Measurements from ENCODE around the gene INPP4B. TPM values are rescaled to one million over a fixed set of nuclear protein-coding genes. Genes with fewer than 3 reads are reported as not detected.
A peak's percentile ranks its signal among the peaks of the same experiment; 100 is the strongest.
"Not testable (repeated sequence)": the region's sequence is repeated elsewhere in the genome, so short reads cannot be mapped to it uniquely, and the experiment has no call there.

Gene INPP4B
- total RNA-seq, 1 donor from 2014 or later: 12.1 TPM

- no peak for DNase-seq (ENCODE audit: missing footprints)
- intact Hi-C loops (cut with DNase I): no loop called here
- no peak for ATAC-seq
Measured at GRCh38 chr4:142528433-142528832, 317.7 kb downstream of the INPP4B start.

DNA sequence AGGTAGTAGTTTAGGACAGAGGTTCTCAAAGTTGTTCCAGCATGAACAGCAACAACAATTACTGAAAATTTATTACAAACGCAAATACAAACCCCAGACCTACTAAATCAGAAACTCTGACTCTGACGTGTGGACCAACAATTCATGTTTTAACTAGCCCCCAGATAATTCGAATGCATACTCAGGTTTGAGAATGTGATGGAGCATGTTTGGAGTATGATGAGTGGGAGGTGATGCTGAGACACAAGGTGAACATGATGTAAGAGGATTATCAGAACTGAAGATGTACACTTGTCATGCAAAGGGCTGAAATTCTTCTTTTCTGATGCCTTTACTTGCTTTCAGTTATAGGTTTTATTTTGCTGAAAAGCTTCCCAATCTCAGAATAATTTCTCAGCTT lies 323.0 kb downstream of the INPP4B start:
- intact Hi-C loops (cut with DNase I): no loop called here
- ATAC-seq (no peak), DNase-seq (ENCODE audit: missing footprints) (no peak)

DNA sequence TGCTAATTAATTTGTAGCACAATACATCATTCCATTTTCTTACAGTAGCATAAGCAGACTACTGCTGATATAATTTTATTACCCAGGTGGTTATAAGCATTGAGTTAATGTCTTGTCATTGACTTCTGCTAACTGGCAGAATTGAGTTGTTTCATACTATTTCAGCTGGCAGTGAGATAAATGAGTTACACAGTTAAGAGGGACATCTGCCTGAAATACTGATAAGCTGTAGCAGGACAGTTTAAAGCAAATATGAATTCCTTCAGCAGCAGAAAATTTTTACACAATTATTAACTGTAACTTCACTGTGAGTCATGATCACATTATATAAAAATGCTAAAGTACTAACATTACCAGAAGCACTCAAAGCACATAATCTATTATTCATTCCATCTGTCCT lies 326.8 kb downstream of the INPP4B start:
- DNase-seq (ENCODE audit: missing footprints): no peak
- no peak for ATAC-seq
- intact Hi-C loops (cut with DNase I): no loop called here

DNA sequence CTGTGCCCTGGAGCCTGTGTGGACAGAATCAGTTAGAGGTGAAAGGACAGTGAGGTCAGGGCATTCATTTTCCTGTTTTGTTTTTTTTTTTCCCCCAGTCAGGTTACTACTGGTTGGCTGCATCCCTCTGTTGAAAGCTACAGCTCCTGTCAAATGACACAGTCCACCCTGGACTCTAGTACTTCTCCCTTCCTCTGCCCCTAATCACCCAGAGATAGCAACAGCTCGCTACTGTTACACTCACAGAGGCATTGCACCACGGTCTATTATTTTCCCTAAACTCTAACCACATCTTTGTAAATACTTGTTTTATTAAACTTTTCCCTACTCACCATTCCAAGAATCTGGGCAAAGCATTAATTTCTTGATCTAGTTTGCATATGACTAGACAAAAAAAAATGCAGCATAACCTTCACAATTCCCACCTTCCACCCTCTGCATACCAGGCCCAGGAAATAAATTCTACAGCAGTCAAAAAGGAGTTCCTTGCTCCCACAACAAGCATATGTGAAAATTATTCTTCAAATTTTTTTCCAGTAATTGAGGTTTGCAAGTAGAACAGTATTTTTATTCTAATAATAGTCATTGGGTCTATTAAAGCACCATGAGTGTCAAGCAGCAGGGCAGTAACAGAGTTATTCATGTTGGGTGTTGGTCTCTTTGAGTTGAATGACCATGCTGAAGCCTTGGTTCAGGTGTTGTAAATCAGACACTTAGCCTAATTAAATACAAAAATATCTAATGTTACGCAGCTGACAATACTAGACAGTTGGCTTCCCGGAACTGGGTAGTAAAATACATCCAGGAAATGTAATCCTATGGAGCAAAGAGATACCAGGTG lies 329.2 kb downstream of the INPP4B start:
- intact Hi-C loops (cut with DNase I): no loop called here
- ATAC-seq: peak; percentile 91
- no peak for DNase-seq (ENCODE audit: missing footprints)

DNA sequence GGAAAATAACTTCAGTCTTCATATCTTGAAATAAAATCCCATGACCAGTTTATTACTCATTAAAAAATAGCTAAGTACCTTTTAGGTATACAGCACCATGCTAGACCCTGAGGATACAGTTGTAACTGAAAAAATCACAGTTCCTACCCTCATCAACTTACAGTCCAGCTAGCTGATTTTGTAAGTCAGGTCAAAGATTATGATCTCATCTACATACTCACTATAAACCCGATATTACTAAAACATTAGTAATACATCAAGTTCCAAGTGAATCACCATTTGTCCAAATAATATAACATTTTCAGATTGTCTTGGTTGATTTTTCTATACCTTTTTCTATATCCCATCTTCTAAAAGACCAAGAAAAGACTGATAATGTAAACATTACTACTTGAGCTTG lies 333.9 kb downstream of the INPP4B start:
- intact Hi-C loops (cut with DNase I): no loop called here

DNA sequence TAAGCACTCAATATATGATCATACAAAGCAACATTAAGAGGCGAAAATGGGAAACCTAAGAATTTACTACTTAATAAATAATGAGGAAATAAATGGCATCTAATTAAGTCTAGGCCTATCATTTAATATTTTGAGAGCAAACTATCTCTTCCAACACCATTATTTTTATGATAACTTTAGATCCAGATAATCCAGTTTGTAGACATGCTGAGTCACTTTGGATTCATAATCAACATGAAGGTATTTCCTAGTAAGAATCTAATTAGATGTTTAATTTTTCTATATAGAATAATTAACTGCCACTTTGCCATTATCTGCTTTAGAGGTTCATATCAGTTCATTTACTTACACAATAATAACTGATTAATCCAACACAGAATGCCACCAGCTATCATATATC lies 336.2 kb downstream of the INPP4B start:
- intact Hi-C loops (cut with DNase I): no loop called here
- DNase-seq (ENCODE audit: missing footprints) (no peak), ATAC-seq (no peak)

More for the DNA sequence above, 333.9 kb downstream of the INPP4B start:
- ATAC-seq: no peak
- no peak for DNase-seq (ENCODE audit: missing footprints)

DNA sequence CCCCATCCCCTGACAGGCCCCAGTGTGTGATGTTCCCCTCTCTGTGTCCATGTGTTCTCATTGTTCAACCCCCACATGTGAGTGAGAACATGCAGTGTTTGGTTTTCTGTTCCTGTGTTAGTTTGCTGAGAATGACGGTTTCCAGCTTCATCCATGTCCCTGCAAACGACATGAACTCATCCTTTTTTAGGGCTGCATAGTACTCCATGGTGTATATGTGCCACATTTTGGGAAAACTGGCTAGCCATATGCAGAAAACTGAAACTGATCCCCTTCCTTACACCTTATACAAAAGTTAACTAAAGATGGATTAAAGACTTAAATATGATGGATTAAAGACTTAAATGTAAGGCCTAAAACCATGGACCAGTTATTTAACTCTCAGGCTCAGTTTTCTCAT lies 336.7 kb downstream of the INPP4B start:
- ATAC-seq; intact Hi-C loops (cut with DNase I); DNase-seq (ENCODE audit: missing footprints): not testable (repeated sequence)

GRCh38 chr4:142500966-142501365 lies 345.1 kb downstream of the INPP4B start:
- intact Hi-C loops (cut with DNase I): no loop called here
- ATAC-seq (no peak), DNase-seq (ENCODE audit: missing footprints) (no peak)

- intact Hi-C loops (cut with DNase I): no loop called here
- DNase-seq (ENCODE audit: missing footprints): no peak
- ATAC-seq: no peak
Measured at GRCh38 chr4:142497606-142498005, 348.5 kb downstream of the INPP4B start.

- intact Hi-C loops (cut with DNase I): no loop called here
- no peak for ATAC-seq
- no peak for DNase-seq (ENCODE audit: missing footprints)
Measured at GRCh38 chr4:142493255-142494110, 352.6 kb downstream of the INPP4B start.

DNA sequence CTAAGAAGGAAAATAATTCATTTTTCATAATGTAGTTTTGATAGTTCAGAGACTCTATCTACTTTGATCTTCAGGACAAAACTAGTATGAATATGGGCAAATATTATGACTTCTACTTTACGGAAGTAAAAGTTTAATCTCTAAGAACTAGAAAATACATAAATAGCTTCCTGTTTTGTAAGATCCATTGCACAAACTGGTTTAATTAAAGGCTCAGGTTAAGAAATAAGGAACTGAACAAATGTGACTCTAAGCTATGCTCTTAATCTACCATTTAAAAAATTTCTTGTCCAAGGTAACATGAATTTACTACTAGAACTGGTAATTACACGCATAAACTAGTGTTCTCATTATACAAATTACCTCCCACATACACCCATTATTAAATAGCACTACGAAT lies 360.6 kb downstream of the INPP4B start:
- ATAC-seq: no peak
- intact Hi-C loops (cut with DNase I): no loop called here

GRCh38 chr4:142480244-142480643 lies 365.9 kb downstream of the INPP4B start:
- ATAC-seq (no peak), DNase-seq (ENCODE audit: missing footprints) (no peak)
- intact Hi-C loops (cut with DNase I): no loop called here

More for the DNA sequence above, 360.6 kb downstream of the INPP4B start:
- no peak for DNase-seq (ENCODE audit: missing footprints)

DNA sequence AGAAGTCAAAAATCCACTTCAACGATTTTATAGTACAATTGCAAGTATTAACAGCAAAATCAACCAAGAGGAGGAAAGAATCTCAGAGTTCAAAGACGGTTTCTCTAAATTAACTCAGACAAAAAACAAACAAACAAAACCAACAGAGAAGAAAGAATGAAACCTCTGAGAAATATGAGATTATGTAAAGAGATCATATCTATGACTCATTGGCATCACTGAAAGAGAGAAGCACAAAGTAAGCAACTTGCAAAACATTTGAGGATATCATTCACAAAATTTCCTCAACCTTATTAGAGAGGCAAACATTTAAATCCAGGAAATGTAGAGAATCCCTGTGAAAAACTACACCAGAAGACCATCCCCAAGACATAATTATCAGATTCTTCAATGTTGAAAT lies 370.4 kb downstream of the INPP4B start:
- intact Hi-C loops (cut with DNase I): no loop called here
- no peak for ATAC-seq

GRCh38 chr4:142474398-142475087 lies 371.6 kb downstream of the INPP4B start:
- DNase-seq (ENCODE audit: missing footprints) (no peak), ATAC-seq (no peak)
- intact Hi-C loops (cut with DNase I): no loop called here

More for the DNA sequence above, 370.4 kb downstream of the INPP4B start:
- DNase-seq (ENCODE audit: missing footprints): no peak

- DNase-seq (ENCODE audit: missing footprints) (no peak), ATAC-seq (no peak)
- intact Hi-C loops (cut with DNase I): no loop called here
Measured at GRCh38 chr4:142473960-142474338, 372.2 kb downstream of the INPP4B start.

DNA sequence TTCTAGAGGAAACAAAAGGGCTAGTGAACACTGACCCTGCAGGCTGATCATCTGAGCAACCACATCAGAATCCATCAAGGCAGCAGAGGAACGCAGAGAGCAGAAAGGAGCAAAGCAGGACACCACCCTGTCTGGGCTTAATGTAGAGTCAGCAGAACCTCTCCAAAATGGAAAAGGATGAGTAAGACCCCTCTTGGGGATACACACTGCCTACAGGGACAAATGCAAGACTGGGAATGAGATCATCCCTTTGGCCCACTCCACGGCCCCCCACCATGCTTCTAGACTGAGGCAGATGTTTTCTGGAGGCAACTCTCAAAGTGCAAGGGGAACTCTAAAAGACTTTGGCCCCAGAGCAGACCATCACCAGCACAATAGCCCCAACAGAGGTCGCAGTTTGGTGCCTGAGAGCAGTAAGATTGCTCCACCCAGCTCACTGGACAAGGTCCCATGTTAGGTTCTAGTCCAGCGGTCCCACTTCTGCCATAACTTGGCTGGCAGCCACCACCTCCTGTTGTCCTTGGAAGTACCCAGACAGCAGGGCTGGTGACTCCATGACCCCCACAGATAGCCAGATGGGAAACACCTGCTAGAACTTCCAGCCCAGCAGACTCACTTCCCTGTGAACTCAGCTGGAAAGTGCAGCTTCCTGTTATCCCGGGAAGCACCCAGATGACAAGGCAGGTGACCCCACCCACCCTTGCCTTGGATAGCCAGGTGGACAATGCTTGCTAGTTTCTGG lies 372.7 kb downstream of the INPP4B start:
- intact Hi-C loops (cut with DNase I): no loop called here
- ATAC-seq (no peak), DNase-seq (ENCODE audit: missing footprints) (no peak)

- DNase-seq (ENCODE audit: missing footprints) (no peak), ATAC-seq (no peak)
- intact Hi-C loops (cut with DNase I): no loop called here
Measured at GRCh38 chr4:142467088-142467487, 379.0 kb downstream of the INPP4B start.

- ATAC-seq (no peak), DNase-seq (ENCODE audit: missing footprints) (no peak)
- intact Hi-C loops (cut with DNase I): no loop called here
Measured at GRCh38 chr4:142465526-142465925, 380.6 kb downstream of the INPP4B start.

- DNase-seq (ENCODE audit: missing footprints) (no peak), ATAC-seq (no peak)
- intact Hi-C loops (cut with DNase I): no loop called here
Measured at GRCh38 chr4:142463206-142463605, 382.9 kb downstream of the INPP4B start.
